HUES6 (cell line): ENCODE data around the gene PTPRA.

Experiments
- H3K27ac ChIP-seq: 2 replicates; pipeline ENCODE4 v1.7.0; 2013; ENCODE audit warnings: low read depth, mild to moderate bottlenecking, low read length, inconsistent platforms
- H3K27me3 ChIP-seq: 2 replicates; pipeline ENCODE4 v1.6.1; 2013; ENCODE audit warnings: low read length; ENCODE audit not compliant: control insufficient read depth, insufficient read depth
- H3K36me3 ChIP-seq: 2 replicates; pipeline ENCODE4 v1.6.1; 2013; ENCODE audit warnings: low read length; ENCODE audit not compliant: control insufficient read depth, insufficient read depth
- H3K4me1 ChIP-seq: 2 replicates; pipeline ENCODE4 v1.6.1; 2013; ENCODE audit warnings: low read length; ENCODE audit not compliant: control insufficient read depth, insufficient read depth
- H3K4me3 ChIP-seq: 2 replicates; pipeline ENCODE4 v1.5.1; 2013; ENCODE audit warnings: low read depth, low read length
- H3K9ac ChIP-seq: one replicate; pipeline ENCODE4 v1.6.1; 2013; ENCODE audit warnings: mild to moderate bottlenecking, low read length
- H3K9me3 ChIP-seq: 2 replicates; pipeline ENCODE4 v1.6.1; 2013; ENCODE audit warnings: low read depth, low read length; ENCODE audit not compliant: control insufficient read depth, insufficient read depth

PTPRA gene

GRCh38 chr20:2932498-2932897 lies 59.2 kb downstream of the PTPRA start:
- Histone ChIP-seq H3K36me3 (no peaks in the 10 kb centered on the region), H3K9ac (no peak overlapping the region), H3K9me3 (no peaks in the 10 kb centered on the region), H3K4me3 (no peak overlapping the region), H3K4me1 (no peaks in the 10 kb centered on the region), H3K27ac (no peak overlapping the region), H3K27me3 (no peaks in the 10 kb centered on the region)

GRCh38 chr20:2937902-2938301 lies 64.6 kb downstream of the PTPRA start:
- H3K27me3 ChIP-seq, result no peaks in the 10 kb centered on the region
- no peaks in the 10 kb centered on the region for H3K4me1 ChIP-seq
- no peaks in the 10 kb centered on the region for H3K36me3 ChIP-seq

GRCh38 chr20:2942439-2942838 lies 69.2 kb downstream of the PTPRA start:
- H3K27me3 ChIP-seq, result no peaks in the 10 kb centered on the region
- H3K27ac ChIP-seq, result no peak overlapping the region

More at GRCh38 chr20:2937902-2938301, 64.6 kb downstream of the PTPRA start:
- H3K9ac ChIP-seq, result no peak overlapping the region
- H3K4me3 ChIP-seq, result no peak overlapping the region
- H3K27ac ChIP-seq, result no peak overlapping the region
- no peaks in the 10 kb centered on the region for H3K9me3 ChIP-seq

GRCh38 chr20:2946988-2947961 lies 74.0 kb downstream of the PTPRA start:
- no peak overlapping the region for H3K4me3 ChIP-seq
- no peak overlapping the region for H3K27ac ChIP-seq
- no peak overlapping the region for H3K9ac ChIP-seq
- no peaks in the 10 kb centered on the region for H3K27me3 ChIP-seq
- H3K4me1 ChIP-seq, result no peaks in the 10 kb centered on the region
- H3K36me3 ChIP-seq, result peaks cover 5% of the 10 kb centered on the region
- H3K9me3 ChIP-seq, result no peaks in the 10 kb centered on the region

More at GRCh38 chr20:2942439-2942838, 69.2 kb downstream of the PTPRA start:
- Histone ChIP-seq H3K4me1 (no peaks in the 10 kb centered on the region), H3K9ac (no peak overlapping the region), H3K4me3 (no peak overlapping the region), H3K36me3 (no peaks in the 10 kb centered on the region), H3K9me3 (no peaks in the 10 kb centered on the region)

GRCh38 chr20:2948968-2949367 lies 75.7 kb downstream of the PTPRA start:
- Histone ChIP-seq H3K27ac (no peak overlapping the region), H3K9me3 (no peaks in the 10 kb centered on the region), H3K27me3 (no peaks in the 10 kb centered on the region), H3K36me3 (peaks cover 5% of the 10 kb centered on the region), H3K4me1 (no peaks in the 10 kb centered on the region), H3K4me3 (no peak overlapping the region), H3K9ac (no peak overlapping the region)

GRCh38 chr20:2952766-2953165 lies 79.5 kb downstream of the PTPRA start:
- Histone ChIP-seq H3K27ac (no peak overlapping the region), H3K27me3 (no peaks in the 10 kb centered on the region), H3K9me3 (no peaks in the 10 kb centered on the region), H3K4me1 (no peaks in the 10 kb centered on the region), H3K36me3 (peaks cover 5% of the 10 kb centered on the region), H3K9ac (no peak overlapping the region), H3K4me3 (no peak overlapping the region)

- no peak overlapping the region for H3K4me3 ChIP-seq
- H3K27me3 ChIP-seq, result no peaks in the 10 kb centered on the region
- no peaks in the 10 kb centered on the region for H3K4me1 ChIP-seq
- no peak overlapping the region for H3K27ac ChIP-seq
- H3K36me3 ChIP-seq, result peaks cover 11% of the 10 kb centered on the region
- no peak overlapping the region for H3K9ac ChIP-seq
- no peaks in the 10 kb centered on the region; the same call in 1 of the 2 replicates for H3K9me3 ChIP-seq
These were observed 82.1 kb downstream of the PTPRA start for GRCh38 chr20:2955257-2955970.

GRCh38 chr20:2956480-2956879 lies 83.2 kb downstream of the PTPRA start:
- Histone ChIP-seq H3K4me3 (no peak overlapping the region), H3K27ac (no peak overlapping the region), H3K27me3 (no peaks in the 10 kb centered on the region), H3K4me1 (no peaks in the 10 kb centered on the region), H3K9me3 (no peaks in the 10 kb centered on the region; the same call in 1 of the 2 replicates), H3K9ac (no peak overlapping the region), H3K36me3 (peaks cover 8% of the 10 kb centered on the region)

- H3K27ac ChIP-seq, result no peak overlapping the region
- peaks cover 20% of the 10 kb centered on the region for H3K36me3 ChIP-seq
- H3K4me1 ChIP-seq, result no peaks in the 10 kb centered on the region
- no peaks in the 10 kb centered on the region for H3K9me3 ChIP-seq
- no peak overlapping the region for H3K4me3 ChIP-seq
- H3K27me3 ChIP-seq, result no peaks in the 10 kb centered on the region
- no peak overlapping the region for H3K9ac ChIP-seq
These were observed 94.6 kb downstream of the PTPRA start for GRCh38 chr20:2967841-2968240.

GRCh38 chr20:2972126-2972525 lies 98.8 kb downstream of the PTPRA start:
- H3K27me3 ChIP-seq, result no peaks in the 10 kb centered on the region
- H3K36me3 ChIP-seq, result no peaks in the 10 kb centered on the region; the same call in 1 of the 2 replicates
- no peak overlapping the region for H3K4me3 ChIP-seq
- no peak overlapping the region for H3K27ac ChIP-seq
- H3K9me3 ChIP-seq, result no peaks in the 10 kb centered on the region
- H3K4me1 ChIP-seq, result no peaks in the 10 kb centered on the region
- H3K9ac ChIP-seq, result no peak overlapping the region

- H3K27ac ChIP-seq, result no peak overlapping the region
- no peaks in the 10 kb centered on the region for H3K9me3 ChIP-seq
- no peaks in the 10 kb centered on the region; the same call in 1 of the 2 replicates for H3K4me1 ChIP-seq
- no peaks in the 10 kb centered on the region; the same call in 1 of the 2 replicates for H3K36me3 ChIP-seq
- no peaks in the 10 kb centered on the region for H3K27me3 ChIP-seq
- H3K9ac ChIP-seq, result no peak overlapping the region
- no peak overlapping the region for H3K4me3 ChIP-seq
These were observed 100.3 kb downstream of the PTPRA start for GRCh38 chr20:2973574-2973973.
